CD4-positive, alpha-beta T cell (primary cell): Measurements from ENCODE around the gene SIAH1. TPM values are rescaled to one million over a fixed set of nuclear protein-coding genes. Genes with fewer than 3 reads are reported as not detected.
"Not testable (repeated sequence)": the region's sequence is repeated elsewhere in the genome, so short reads cannot be mapped to it uniquely, and the experiment has no call there.

Source experiments
- ATAC-seq: fragments of 200-7000 bp; cut with Tn5 transposase; one replicate; pipeline ENCODE4 v1.10.0; 2022; ENCODE audit warnings: mild to moderate bottlenecking; ENCODE audit not compliant: poor library complexity
- CTCF ChIA-PET: fragments of 350-600 bp; sonication (Branson Sonifier 250); formaldehyde crosslinking; loops from one replicate; lab custom pipeline; 2021; ENCODE audit warnings: antibody characterized with exemption, inconsistent platforms; lab: Charles Lee
- POLR2A ChIA-PET: fragments of 350-600 bp; sonication (Branson Sonifier 250); formaldehyde crosslinking; loops from one replicate; lab custom pipeline; 2021; ENCODE audit warnings: antibody characterized with exemption, inconsistent platforms; lab: Charles Lee
- DNase-seq, 14 experiments: peaks; one replicate each; pipeline ENCODE4 v3.0.0-alpha.2; 2013 to 2020; ENCODE audit warnings: mixed read lengths in 2 of 14
- H3K27ac ChIP-seq, 2 donors: one replicate each; pipeline versions ENCODE4 v1.5.1 to v1.7.0; 2013; ENCODE audit warnings: low read length in 2 of 2, low read depth in 1 of 2, mild to moderate bottlenecking in 1 of 2
- H3K27me3 ChIP-seq, 2 experiments: 1 replicate in 1 of 2; 2 replicates in 1 of 2; pipeline versions ENCODE4 v1.6.1 to v1.7.0; 2013; ENCODE audit warnings: low read length in 2 of 2, control low read depth in 1 of 2, mild to moderate bottlenecking in 1 of 2, moderate library complexity in 1 of 2; ENCODE audit not compliant: insufficient read depth in 2 of 2, control insufficient read depth in 1 of 2
- H3K36me3 ChIP-seq: one replicate; pipeline ENCODE4 v1.6.1; 2013; ENCODE audit warnings: low read length, control low read depth; ENCODE audit not compliant: insufficient read depth
- H3K4me1 ChIP-seq: one replicate; pipeline ENCODE4 v1.6.1; 2013; ENCODE audit warnings: low read length, control low read depth; ENCODE audit not compliant: insufficient read depth
- H3K4me3 ChIP-seq: one replicate; pipeline ENCODE4 v1.5.1; 2013; ENCODE audit warnings: mild to moderate bottlenecking, low read length, moderate library complexity
- H3K9me3 ChIP-seq, 2 experiments: 1 replicate in 1 of 2; 2 replicates in 1 of 2; pipeline versions ENCODE4 v1.6.1 to v1.7.0; 2013; ENCODE audit warnings: low read length in 2 of 2, mild to moderate bottlenecking in 2 of 2, control low read depth in 1 of 2, moderate library complexity in 1 of 2; ENCODE audit not compliant: control insufficient read depth in 1 of 2, insufficient read depth in 1 of 2
- H3K27ac Mint-ChIP-seq: one replicate; pipeline ENCODE4 v1.8.0; 2020; ENCODE audit warnings: mixed read lengths
- H3K27me3 Mint-ChIP-seq: one replicate; pipeline ENCODE4 v1.8.0; 2021; ENCODE audit warnings: mixed read lengths
- H3K36me3 Mint-ChIP-seq: one replicate; pipeline ENCODE4 v1.8.0; 2021; ENCODE audit warnings: low read depth, mixed read lengths
- H3K4me1 Mint-ChIP-seq: one replicate; pipeline ENCODE4 v1.8.0; 2021; ENCODE audit warnings: low read depth, mixed read lengths
- H3K4me3 Mint-ChIP-seq: one replicate; pipeline ENCODE4 v1.8.0; 2020; ENCODE audit warnings: mild to moderate bottlenecking, mixed read lengths
- H3K9me3 Mint-ChIP-seq: one replicate; pipeline ENCODE4 v1.8.0; 2020; ENCODE audit warnings: mixed read lengths
- intact Hi-C, 2 experiments: fragments of 100-400 bp; cut with DNase I in 1 of 2; cut with micrococcal nuclease in 1 of 2; formaldehyde crosslinking; loops; one replicate each; pipeline versions ENCODE4 v1.15.1 to v1.9.0; 2023 to 2025; cut with DNase I, micrococcal nuclease
- total RNA-seq, 174 experiments: library from RNA in 2 of 174; stranded (reverse) in 2 of 174; gene quantifications; one replicate each; pipeline ENCODE4 v1.2.3 and lab custom pipeline; 2021 to 2026
- TF ChIP-seq, protein P1 (sequence below): fragments of 200-600 bp; IDR thresholded peaks from one replicate; pipeline ENCODE4 v1.8.0; 2022; ENCODE audit warnings: antibody characterized with exemption, mild to moderate bottlenecking

The SIAH1 gene
- total RNA-seq, 2 experiments from 2014 or later, result 40.9 to 43.0 TPM

DNA sequence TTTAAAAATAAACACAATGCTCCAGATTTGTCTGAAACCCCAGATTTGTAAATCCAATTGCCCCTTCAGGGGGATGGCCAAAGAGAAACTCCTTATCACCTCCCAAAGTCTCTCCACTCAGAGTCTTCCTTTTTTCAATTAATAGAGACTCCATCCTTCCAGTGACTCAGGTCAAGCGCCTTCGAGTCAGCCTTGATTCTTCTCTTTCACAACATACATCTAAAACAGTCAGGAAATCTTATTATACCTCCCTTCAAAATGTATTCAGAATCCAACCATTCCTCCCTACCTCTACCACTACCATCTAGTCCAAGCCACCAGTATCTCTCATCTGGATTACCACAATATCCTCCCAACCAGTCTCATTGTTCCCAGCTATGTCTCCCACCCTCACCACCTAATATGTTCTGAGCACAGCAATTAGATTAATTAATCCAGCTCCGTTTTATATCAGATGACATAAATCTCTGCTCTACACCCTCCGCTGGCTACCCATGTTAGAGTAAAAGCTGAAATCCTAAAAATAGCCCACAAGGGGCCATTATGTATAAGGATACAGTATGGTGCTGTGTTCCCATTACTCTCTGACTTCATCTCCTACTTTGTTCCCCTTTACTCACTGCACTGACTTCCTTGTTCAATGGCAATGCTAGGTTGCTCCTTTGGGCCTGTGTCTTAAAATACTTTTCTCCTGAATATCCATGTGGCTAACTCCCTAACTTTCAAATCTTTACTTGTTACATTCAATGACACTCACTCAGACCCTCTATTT lies 11.8 kb downstream of the SIAH1 start:
- Mint-ChIP-seq H3K27me3 (no peaks in the 10 kb centered on the region), H3K4me1 (peaks cover 36% of the 10 kb centered on the region), H3K36me3 (no peaks in the 10 kb centered on the region), H3K9me3 (no peaks in the 10 kb centered on the region), H3K4me3 (no peak overlapping the region), H3K27ac (no peak overlapping the region)
- Histone ChIP-seq H3K4me1 (peaks cover 8% of the 10 kb centered on the region), H3K9me3 (no peaks in the 10 kb centered on the region), H3K36me3 (no peaks in the 10 kb centered on the region), H3K27me3 (no peaks in the 10 kb centered on the region), H3K27ac (no peak overlapping the region), H3K4me3 (no peak overlapping the region)
- no peak for ATAC-seq
- DNase-seq, result no peak
- ChIA-PET CTCF (no interaction called here), POLR2A (interaction anchor here (1.0 kb wide), 1 partner anchor 11 kb away, joined by 3 read pairs; no protein-coding TSS in a partner anchor)
- TF ChIP-seq, protein P1, sequence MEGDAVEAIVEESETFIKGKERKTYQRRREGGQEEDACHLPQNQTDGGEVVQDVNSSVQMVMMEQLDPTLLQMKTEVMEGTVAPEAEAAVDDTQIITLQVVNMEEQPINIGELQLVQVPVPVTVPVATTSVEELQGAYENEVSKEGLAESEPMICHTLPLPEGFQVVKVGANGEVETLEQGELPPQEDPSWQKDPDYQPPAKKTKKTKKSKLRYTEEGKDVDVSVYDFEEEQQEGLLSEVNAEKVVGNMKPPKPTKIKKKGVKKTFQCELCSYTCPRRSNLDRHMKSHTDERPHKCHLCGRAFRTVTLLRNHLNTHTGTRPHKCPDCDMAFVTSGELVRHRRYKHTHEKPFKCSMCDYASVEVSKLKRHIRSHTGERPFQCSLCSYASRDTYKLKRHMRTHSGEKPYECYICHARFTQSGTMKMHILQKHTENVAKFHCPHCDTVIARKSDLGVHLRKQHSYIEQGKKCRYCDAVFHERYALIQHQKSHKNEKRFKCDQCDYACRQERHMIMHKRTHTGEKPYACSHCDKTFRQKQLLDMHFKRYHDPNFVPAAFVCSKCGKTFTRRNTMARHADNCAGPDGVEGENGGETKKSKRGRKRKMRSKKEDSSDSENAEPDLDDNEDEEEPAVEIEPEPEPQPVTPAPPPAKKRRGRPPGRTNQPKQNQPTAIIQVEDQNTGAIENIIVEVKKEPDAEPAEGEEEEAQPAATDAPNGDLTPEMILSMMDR, result no peak
- intact Hi-C loops, result no loop called here

DNA sequence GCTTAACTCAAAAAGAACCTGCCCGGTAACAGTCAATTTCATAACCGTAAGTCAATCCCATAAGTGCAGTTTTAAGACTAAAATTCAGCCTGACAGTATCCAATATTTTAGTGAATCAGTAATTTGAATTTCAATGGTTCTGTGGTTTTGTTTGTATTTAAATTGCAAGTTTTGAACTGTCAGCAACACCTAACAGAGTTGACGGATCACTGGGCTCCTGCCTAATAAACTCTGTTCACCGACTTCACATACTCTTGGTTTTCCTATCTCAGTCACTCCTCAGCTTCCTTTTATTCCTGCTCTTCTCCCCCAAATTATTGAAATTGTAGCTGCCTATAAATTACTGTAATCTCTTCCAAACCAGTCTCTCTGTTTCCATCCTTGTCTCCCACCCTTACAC lies 12.5 kb downstream of the SIAH1 start:
- ATAC-seq (no peak), DNase-seq (no peak)
- H3K4me1 ChIP-seq, result peaks cover 4% of the 10 kb centered on the region
- H3K27ac Mint-ChIP-seq, result no peak overlapping the region
- H3K4me1 Mint-ChIP-seq, result peaks cover 32% of the 10 kb centered on the region
- no peaks in the 10 kb centered on the region for H3K9me3 Mint-ChIP-seq
- H3K36me3 Mint-ChIP-seq, result no peaks in the 10 kb centered on the region
- H3K27ac ChIP-seq, result no peak overlapping the region
- ChIA-PET POLR2A (no interaction called here), CTCF (no interaction called here)
- no peak overlapping the region for H3K4me3 ChIP-seq
- intact Hi-C loops, result no loop called here
- no peaks in the 10 kb centered on the region for H3K9me3 ChIP-seq
- TF ChIP-seq, protein P1, result no peak
- no peaks in the 10 kb centered on the region for H3K27me3 ChIP-seq
- H3K27me3 Mint-ChIP-seq, result no peaks in the 10 kb centered on the region
- H3K4me3 Mint-ChIP-seq, result no peak overlapping the region
- H3K36me3 ChIP-seq, result no peaks in the 10 kb centered on the region

DNA sequence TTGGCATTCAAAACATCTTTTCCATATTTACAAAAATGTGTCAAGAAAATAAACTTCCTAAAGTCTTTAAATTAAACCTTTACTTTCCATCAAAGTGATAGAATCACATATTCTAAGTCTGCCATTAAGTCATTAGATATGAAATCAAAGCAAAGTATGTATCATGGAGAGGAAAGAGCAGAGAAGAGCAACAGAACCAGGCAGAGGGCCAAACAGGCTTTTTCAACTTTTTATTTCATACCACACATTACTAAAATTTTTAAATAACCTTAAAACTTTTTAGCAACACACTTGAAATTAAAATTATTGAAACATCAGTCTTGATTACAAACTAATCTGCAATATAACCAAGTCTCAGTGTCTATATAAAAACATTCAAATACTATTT lies 13.8 kb downstream of the SIAH1 start:
- no peak overlapping the region for H3K4me3 ChIP-seq
- H3K27me3 Mint-ChIP-seq, result no peaks in the 10 kb centered on the region
- H3K36me3 Mint-ChIP-seq, result peaks cover 2% of the 10 kb centered on the region
- no peak overlapping the region for H3K27ac Mint-ChIP-seq
- no peaks in the 10 kb centered on the region for H3K9me3 Mint-ChIP-seq
- no peak overlapping the region for H3K27ac ChIP-seq
- POLR2A ChIA-PET, result interaction anchor here (0.7 to 1.4 kb wide), 2 partner anchors 9 to 13 kb away, joined by 3 to 4 read pairs; no protein-coding TSS in a partner anchor
- peaks cover 7% of the 10 kb centered on the region for H3K4me1 ChIP-seq
- no peak for ATAC-seq
- CTCF ChIA-PET, result interaction anchor here (0.6 kb wide), 1 partner anchor 258 kb away, joined by 3 read pairs; no protein-coding TSS in a partner anchor
- intact Hi-C loops, result no loop called here
- H3K4me3 Mint-ChIP-seq, result no peak overlapping the region
- peaks cover 38% of the 10 kb centered on the region for H3K4me1 Mint-ChIP-seq
- no peaks in the 10 kb centered on the region for H3K9me3 ChIP-seq
- H3K27me3 ChIP-seq, result no peaks in the 10 kb centered on the region
- DNase-seq, result no peak
- TF ChIP-seq, protein P1, result no peak
- H3K36me3 ChIP-seq, result no peaks in the 10 kb centered on the region

DNA sequence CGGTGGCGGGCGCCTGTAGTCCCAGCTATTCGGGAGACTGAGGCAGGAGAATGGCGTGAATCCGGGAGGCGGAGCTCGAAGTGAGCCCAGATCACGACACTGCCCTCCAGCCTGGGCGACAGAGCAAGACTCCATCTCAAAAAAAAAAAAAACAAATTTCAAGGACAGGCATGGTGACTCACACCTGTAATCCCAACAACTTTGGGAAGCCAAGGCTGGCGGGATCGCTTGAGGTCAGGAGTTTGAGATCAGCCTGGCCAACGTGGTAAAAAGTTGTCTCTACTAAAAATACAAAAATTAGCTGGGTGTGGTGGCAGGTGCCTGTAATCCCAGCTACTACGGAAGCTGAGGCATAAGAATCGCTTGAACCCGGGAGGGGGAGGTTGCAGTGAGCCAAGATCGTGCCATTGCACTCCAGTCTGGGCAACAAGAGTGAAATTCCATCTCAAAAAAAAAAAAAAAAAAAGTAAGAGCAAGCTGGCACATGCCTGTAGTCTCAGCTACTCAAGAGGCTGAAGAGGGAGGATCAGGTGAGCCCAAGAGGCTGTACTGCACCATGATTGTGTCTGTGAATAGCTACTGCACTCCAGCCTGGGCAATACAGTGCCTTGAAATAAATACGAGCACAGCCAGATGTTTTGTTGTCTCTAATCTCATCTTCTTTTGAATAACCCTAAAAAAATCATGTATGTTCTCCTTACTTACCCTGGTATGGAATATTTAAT lies 14.4 kb downstream of the SIAH1 start:
- intact Hi-C loops, result not testable (repeated sequence)

More for the DNA sequence above, 14.4 kb downstream of the SIAH1 start:
- not testable (repeated sequence) for H3K4me3 Mint-ChIP-seq, DNase-seq, H3K4me3 ChIP-seq, ATAC-seq, H3K27me3 ChIP-seq, H3K9me3 Mint-ChIP-seq, H3K9me3 ChIP-seq, H3K27ac Mint-ChIP-seq, H3K36me3 Mint-ChIP-seq, H3K27ac ChIP-seq, H3K27me3 Mint-ChIP-seq, H3K36me3 ChIP-seq, H3K4me1 ChIP-seq
- H3K4me1 Mint-ChIP-seq, result peaks cover 42% of the 10 kb centered on the region
- POLR2A ChIA-PET, result interaction anchor here (0.7 to 6.4 kb wide), 3 partner anchors 10 to 14 kb away, joined by 3 to 118 read pairs (median 4); partner anchors contain the start of gene SIAH1
- CTCF ChIA-PET, result interaction anchor here (0.6 to 1.5 kb wide), 2 partner anchors 259 to 260 kb away, joined by 3 to 4 read pairs; no protein-coding TSS in a partner anchor
